WI38 (cell line): ENCODE measurements around the gene PYGO1.

Experiments used
- H3K4me3 ChIP-seq: 2 replicates; pipeline ENCODE4 v1.5.1; 2011; ENCODE audit warnings: low read depth, mild to moderate bottlenecking, control low read depth, low read length
- CTCF ChIP-seq: IDR thresholded peaks from 2 replicates; pipeline ENCODE4 v1.5.1; 2012; ENCODE audit warnings: low read depth, mild to moderate bottlenecking, control low read depth, low read length

Gene PYGO1

DNA sequence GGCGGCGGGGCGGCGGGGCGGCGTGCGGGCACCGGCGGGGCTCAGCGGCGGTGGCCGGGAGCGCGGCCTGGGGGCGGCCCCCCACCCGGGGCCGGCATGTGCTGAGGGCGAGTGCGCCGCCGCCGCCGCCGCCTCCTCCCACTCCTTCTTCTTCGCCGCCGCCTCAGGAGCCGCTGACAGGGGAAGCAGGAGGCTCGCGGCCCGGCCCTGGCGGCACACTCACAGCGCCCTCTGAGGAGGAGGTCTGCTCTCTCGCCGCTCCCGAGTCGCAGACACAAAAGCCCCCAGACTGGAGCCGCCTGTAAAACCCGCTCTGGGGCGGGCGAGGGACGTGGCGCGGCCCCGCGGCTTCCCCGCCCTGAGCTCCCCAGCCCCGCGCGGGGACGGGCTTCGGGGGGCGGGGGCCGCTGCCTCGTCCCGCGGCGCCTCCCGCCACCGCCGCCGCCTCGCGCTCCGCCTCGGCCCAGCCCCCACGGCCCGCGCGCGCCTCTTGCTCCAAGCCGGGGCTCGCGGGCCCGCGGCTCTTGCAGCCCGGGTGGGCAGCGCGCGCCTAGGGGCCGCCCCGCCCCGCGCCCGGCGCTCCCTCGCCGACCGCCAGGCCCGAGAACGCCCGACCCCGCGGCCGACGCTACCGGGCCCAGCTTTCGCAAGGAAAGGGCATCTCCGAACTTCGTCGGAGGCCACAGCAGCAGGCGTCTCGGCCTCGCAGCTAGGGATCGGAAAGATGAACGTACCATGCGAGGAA, at the start of gene PYGO1:
Gene PYGO1 (minus strand): TSS at position 276 of the 745 bp plus-strand sequence. CDS start 462 bp downstream, outside the sequence.
- no peak for TF ChIP-seq CTCF
- H3K4me3 ChIP-seq, result peak within 1 kb of the TSS; percentile 74

DNA sequence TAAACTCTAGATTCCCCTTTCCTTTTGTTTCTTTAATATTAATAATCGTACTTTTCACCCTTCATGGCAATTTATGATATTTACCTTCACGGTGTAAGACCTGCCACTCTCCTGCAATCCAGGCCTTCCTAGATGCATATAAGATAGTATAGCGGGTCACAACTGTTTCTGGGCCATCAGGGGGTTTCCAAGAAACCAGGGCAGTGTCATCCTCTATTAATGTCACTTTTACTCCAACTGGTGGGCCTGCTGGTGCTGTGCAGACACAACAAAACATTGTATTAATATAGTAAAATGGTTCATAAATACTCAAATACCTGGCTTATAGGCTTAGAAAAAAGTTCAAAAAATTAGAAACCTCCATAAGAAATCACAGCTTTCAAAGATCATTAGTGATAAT, 48.9 kb upstream of the PYGO1 start:
- TF ChIP-seq CTCF, result no peak
- no peak overlapping the region for H3K4me3 ChIP-seq

DNA sequence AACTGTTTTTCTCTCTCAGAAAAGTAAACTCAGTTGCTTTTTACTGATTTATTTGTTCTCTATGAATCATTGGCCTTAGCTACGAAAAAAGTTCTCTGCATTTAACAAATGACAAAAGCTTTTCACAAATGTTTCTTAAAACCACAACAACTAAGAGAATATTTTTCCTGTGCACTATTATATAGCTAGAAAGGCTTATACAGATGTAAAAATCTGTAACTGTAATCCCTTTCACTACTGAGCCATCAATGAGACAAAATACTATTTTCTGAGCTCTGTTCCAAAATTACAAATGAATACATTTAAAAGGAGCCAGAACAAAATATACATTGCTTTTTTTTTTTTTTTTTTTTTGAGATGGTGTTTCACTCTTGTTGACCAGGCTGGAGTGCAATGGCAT, 45.6 kb upstream of the PYGO1 start:
- no peak for TF ChIP-seq CTCF
- no peak overlapping the region for H3K4me3 ChIP-seq

GRCh38 chr15:55632434-55632833, 44.3 kb upstream of the PYGO1 start:
- TF ChIP-seq CTCF, result no peak
- no peak overlapping the region for H3K4me3 ChIP-seq

GRCh38 chr15:55630858-55631257, 42.7 kb upstream of the PYGO1 start:
- no peak for TF ChIP-seq CTCF
- H3K4me3 ChIP-seq, result no peak overlapping the region

DNA sequence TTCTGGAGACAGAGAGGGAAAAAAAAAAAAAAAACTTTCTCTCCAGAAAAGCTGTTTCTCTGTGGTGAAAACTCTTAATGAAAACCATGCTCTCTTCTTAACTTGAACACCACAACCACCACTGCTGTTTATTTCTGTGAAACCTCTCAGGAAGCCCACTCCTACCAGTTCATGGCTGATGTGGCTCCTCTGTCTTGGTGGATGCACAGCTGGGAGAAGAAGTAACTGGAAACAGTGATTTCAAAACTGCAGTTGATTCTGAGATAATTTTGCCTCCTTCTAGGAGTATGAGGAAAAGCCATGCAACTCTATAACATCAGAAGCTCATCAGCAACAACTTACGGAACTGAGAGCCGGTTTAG, 40.2 kb upstream of the PYGO1 start:
- H3K4me3 ChIP-seq, result no peak overlapping the region
- no peak for TF ChIP-seq CTCF

DNA sequence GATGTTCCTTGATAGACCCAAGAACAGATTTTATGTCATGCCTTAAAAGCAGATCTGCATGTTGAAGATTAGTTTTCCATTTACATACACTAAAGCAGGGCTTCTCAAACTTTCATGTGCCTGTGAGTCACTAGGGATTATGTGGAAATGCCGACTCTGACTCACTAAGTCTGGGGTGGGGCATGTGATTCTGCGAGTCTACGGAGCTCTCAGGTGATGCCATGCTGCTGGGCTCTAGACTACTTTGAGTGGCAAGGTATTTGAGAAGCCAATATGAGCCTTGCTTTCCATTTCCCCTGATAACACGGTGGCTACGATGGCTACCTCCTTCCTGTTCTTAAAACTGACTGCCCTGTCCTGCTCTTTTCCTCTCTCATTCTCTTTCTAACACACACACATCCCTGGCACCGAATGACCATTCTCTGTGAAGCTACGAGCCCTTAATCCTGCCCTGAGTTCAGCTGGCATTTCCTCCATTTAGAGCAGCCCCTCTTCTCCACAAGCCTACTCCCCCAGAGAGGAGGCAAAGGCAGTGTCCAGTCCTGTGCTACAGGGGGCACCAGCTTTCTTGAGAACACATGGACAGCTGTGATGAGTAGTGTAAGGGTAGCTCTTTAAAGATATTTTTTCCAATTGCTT, 39.7 kb upstream of the PYGO1 start:
- H3K4me3 ChIP-seq, result no peak overlapping the region
- no peak for TF ChIP-seq CTCF
